Activated naive CD4-positive, alpha-beta T cell treated with anti-CD3 and anti-CD28 coated beads for 36 hours (primary cell): ENCODE measurements around the gene MBD6. TPM values are rescaled to one million over a fixed set of nuclear protein-coding genes. Genes with fewer than 3 reads are reported as not detected.
"Not testable (repeated sequence)": the region's sequence is repeated elsewhere in the genome, so short reads cannot be mapped to it uniquely, and the experiment has no call there.

ENCODE experiments used
- CTCF ChIA-PET: fragments of 350-600 bp; sonication (Branson Sonifier 250); formaldehyde crosslinking; loops from one replicate; lab custom pipeline; 2021; ENCODE audit warnings: antibody characterized with exemption; lab: Charles Lee
- DNase-seq: peaks from one replicate; pipeline ENCODE4 v3.0.0-alpha.2; 2020
- H3K27ac Mint-ChIP-seq: one replicate; pipeline ENCODE4 v1.8.0; 2021; ENCODE audit warnings: mild to moderate bottlenecking, mixed read lengths
- H3K27me3 Mint-ChIP-seq: one replicate; pipeline ENCODE4 v1.8.0; 2021; ENCODE audit warnings: low read depth, mixed read lengths
- H3K36me3 Mint-ChIP-seq: one replicate; pipeline ENCODE4 v1.8.0; 2021; ENCODE audit warnings: low read depth, mixed read lengths
- H3K4me1 Mint-ChIP-seq: one replicate; pipeline ENCODE4 v1.8.0; 2021; ENCODE audit warnings: low read depth, mixed read lengths
- H3K4me3 Mint-ChIP-seq: one replicate; pipeline ENCODE4 v1.8.0; 2021; ENCODE audit warnings: mild to moderate bottlenecking, moderate library complexity, mixed read lengths
- H3K9me3 Mint-ChIP-seq: one replicate; pipeline ENCODE4 v1.8.0; 2021; ENCODE audit warnings: mixed read lengths
- intact Hi-C: fragments of 100-400 bp; cut with micrococcal nuclease; formaldehyde crosslinking; loops from one replicate; pipeline ENCODE4 v1.15.1; 2023
- total RNA-seq, 2 experiments: library from RNA; stranded (reverse); gene quantifications; one replicate each; pipeline ENCODE4 v1.2.3, GENCODE V29; 2021

The MBD6 gene
- total RNA-seq, 2 experiments from 2014 or later: 43.5 to 45.5 TPM

DNA sequence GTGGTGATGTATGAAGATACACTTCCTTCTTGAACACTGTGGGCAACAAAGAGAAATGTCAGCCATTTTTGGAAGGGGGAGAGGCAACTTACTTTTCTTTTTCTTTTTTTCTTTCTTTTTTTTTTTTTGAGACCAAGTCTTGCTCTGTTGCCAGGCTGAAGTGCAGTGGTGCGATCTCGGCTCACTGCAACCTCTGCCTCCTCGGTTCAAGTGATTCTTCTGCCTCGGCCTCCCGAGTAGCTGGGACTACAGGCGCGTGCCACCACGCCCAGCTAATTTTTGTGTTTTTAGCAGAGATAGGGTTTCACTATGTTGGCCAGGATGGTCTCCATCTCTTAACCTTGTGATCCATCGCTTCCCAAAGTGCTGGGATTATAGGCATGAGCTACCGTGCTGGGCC lies 4.9 kb upstream of the MBD6 start:
- peaks cover 46% of the 10 kb centered on the region for H3K4me1 Mint-ChIP-seq
- H3K4me3 Mint-ChIP-seq: not testable (repeated sequence)
- CTCF ChIA-PET: interaction anchor here (1.7 kb wide), 1 partner anchor 59 kb away, joined by 4 read pairs; no protein-coding TSS in a partner anchor

DNA sequence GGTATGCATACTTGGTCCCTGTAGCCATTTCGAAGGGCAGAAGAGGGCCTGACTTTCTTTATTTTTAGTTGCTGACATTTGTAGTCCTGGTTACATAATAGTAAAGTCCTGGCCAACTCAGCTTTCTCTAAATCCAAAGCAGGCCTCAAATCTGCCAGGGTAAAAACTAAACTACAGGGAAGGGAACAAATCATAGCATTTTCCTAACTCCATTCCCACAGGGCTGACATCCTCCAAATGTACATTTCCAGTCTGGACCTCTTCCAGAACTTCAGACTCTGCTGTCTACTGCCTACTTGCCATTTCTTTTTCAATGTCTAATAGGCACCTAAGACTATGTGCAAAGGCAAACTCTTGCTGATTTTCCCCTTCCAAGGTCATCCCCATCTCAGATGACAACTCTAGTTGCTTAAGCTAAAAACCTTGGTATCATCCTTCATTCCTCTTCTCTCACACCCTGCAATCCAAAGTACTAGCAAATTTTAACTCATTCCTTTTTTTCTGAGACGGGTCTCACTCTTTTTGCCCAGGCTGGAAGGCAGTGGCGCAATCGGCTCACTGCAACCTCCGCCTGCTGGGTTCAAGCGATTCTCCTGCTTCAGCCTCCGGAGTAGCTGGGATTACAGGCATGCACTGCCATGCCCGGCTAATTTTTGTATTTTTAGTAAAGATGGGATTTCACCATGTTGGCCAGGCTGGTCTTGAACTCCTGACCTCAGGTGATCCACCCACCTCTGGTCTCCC lies 4.3 kb upstream of the MBD6 start:
- H3K9me3 Mint-ChIP-seq: no peaks in the 10 kb centered on the region
- H3K27ac Mint-ChIP-seq: peak overlapping the region; percentile 100
- H3K4me3 Mint-ChIP-seq: peak overlapping the region; percentile 97
- intact Hi-C loops: no loop called here
- peaks cover 50% of the 10 kb centered on the region for H3K4me1 Mint-ChIP-seq
- H3K27me3 Mint-ChIP-seq: no peaks in the 10 kb centered on the region
- CTCF ChIA-PET: interaction anchor here (0.6 kb wide), 1 partner anchor 70 kb away, joined by 3 read pairs; no protein-coding TSS in a partner anchor
- H3K36me3 Mint-ChIP-seq: peaks cover 57% of the 10 kb centered on the region
- no peak for DNase-seq

More for the DNA sequence above, 4.9 kb upstream of the MBD6 start:
- peak overlapping the region; percentile 100 for H3K27ac Mint-ChIP-seq
- DNase-seq, intact Hi-C loops, H3K9me3 Mint-ChIP-seq, H3K27me3 Mint-ChIP-seq: not testable (repeated sequence)
- H3K36me3 Mint-ChIP-seq: peaks cover 63% of the 10 kb centered on the region

DNA sequence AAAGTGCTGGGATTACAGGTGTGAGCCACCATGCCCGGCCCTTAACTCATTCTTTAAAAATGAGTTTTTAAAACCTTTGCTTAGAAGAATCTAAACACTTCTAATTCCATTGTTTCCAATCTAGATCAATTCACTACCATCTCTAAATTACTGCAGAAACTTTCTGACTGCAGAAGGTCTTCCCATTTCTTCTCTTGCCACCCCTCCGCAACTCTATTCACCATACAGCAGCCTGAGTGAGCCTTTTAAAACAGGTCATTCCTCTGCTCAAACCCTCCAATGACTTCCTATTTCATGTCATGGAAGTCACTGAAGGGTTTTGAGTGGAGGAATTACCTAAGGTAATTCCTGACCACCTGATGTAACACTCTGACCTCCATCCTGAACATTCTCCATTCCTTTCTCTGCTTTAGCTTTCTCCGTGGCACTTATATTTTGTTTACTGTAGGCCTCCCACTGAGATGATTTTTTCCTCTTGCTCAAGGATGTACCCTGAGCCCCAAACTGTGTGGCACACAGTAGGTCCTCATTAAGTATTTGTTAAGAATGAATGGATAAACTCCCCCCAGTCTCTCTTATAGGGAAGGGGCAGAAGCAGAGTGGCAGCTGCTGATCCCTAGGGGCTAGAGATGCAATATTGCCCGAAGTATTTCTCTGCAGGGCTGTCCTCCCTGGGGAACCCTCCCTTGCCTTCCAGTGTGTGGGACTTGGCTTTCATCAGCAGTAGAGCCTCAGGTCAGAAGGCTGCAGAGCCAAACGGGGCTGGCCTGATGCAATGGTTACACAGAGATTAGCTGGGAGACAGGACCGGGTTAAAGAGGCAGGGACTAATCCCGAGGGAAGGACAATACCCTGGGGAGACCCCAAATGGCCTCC lies 3.5 kb upstream of the MBD6 start:
- CTCF ChIA-PET: interaction anchor here (0.6 kb wide), 1 partner anchor 71 kb away, joined by 3 read pairs; no protein-coding TSS in a partner anchor
- H3K4me1 Mint-ChIP-seq: peaks cover 58% of the 10 kb centered on the region

DNA sequence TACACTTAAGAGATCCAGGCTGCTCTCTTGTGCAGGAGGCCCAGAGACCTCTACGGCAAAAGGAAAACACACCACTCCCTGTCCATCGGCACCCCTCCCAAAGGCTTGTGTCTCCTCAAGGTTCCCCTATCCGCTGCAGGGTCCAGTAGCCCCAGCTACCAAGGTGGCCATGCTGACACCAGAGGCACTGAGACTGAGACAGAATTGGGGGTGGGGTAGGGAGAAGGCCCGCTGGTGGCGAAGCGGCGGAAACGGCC lies 2.9 kb upstream of the MBD6 start:
- DNase-seq: peak; percentile 39
- Mint-ChIP-seq H3K4me3 (peak overlapping the region; percentile 97), H3K4me1 (peaks cover 63% of the 10 kb centered on the region), H3K27me3 (no peaks in the 10 kb centered on the region), H3K36me3 (peaks cover 49% of the 10 kb centered on the region), H3K9me3 (no peaks in the 10 kb centered on the region), H3K27ac (peak overlapping the region; percentile 100)
- intact Hi-C loops: loop anchor here (1.0 to 10.0 kb wide), 11 partner anchors 31 to 1185 kb away; partner anchors contain the start of genes GLI1, IL23A, MARS1 and NEMP1
- CTCF ChIA-PET: no interaction called here

More for the DNA sequence above, 3.5 kb upstream of the MBD6 start:
- H3K27me3 Mint-ChIP-seq: no peaks in the 10 kb centered on the region
- no peaks in the 10 kb centered on the region for H3K9me3 Mint-ChIP-seq
- H3K27ac Mint-ChIP-seq: peak overlapping the region; percentile 100
- peak; percentile 23 for DNase-seq
- intact Hi-C loops: no loop called here
- peak overlapping the region; percentile 97 for H3K4me3 Mint-ChIP-seq
- H3K36me3 Mint-ChIP-seq: peaks cover 53% of the 10 kb centered on the region

DNA sequence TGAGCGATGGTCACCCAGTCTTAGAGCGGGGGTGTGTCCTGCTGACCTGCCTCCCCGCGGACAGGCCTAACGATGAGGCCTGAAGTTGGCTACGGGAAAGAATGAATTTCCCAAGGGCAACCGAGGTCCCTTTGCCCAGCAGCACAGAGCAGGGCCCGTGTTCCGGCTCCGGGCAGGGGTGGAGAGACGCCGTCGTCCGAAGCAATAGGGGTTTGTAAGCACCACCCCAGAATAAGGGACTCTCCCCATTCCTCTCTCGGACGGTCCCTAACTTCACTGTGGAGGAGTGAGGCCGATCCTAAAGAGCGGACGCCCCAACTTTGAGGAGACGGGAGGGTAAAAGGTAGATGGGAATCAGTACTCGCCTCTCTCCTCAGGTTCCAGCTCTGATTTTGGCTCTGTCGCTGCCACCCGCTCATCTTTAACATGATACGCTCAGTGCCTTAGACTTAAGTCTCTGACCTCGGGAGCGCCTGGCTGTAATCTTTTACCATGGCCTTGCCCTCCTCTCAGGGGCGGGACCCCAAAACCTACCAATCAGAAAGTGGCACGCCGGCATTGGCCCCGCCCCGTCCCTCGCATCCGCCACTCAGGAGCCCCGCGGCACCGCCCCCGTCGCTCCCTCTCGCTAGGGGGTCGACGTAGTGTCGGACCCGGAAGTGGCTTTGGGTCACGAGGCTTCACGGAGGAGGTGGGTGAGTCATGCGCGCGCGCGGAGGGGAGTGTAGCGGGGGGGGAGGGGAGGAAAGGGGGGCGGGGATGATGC lies 2.4 kb upstream of the MBD6 start, which contains the start of gene DDIT3:
Gene DDIT3, minus strand, starts transcription at position 462 of the 766 bp plus-strand sequence. CDS start 3,108 bp downstream, outside the sequence.
- peak within 1 kb of the TSS; percentile 97 for H3K4me3 Mint-ChIP-seq
- H3K36me3 Mint-ChIP-seq: peaks cover 47% of the 10 kb centered on the region
- CTCF ChIA-PET: no interaction called here
- DNase-seq: peak; percentile 100
- H3K27me3 Mint-ChIP-seq: no peaks in the 10 kb centered on the region
- H3K9me3 Mint-ChIP-seq: no peaks in the 10 kb centered on the region
- peaks cover 67% of the 10 kb centered on the region for H3K4me1 Mint-ChIP-seq
- intact Hi-C loops: loop anchor here (1.0 to 10.0 kb wide), 11 partner anchors 32 to 1185 kb away; partner anchors contain the start of genes GLI1, IL23A, MARS1 and NEMP1
- peak within 1 kb of the TSS; percentile 100 for H3K27ac Mint-ChIP-seq

DNA sequence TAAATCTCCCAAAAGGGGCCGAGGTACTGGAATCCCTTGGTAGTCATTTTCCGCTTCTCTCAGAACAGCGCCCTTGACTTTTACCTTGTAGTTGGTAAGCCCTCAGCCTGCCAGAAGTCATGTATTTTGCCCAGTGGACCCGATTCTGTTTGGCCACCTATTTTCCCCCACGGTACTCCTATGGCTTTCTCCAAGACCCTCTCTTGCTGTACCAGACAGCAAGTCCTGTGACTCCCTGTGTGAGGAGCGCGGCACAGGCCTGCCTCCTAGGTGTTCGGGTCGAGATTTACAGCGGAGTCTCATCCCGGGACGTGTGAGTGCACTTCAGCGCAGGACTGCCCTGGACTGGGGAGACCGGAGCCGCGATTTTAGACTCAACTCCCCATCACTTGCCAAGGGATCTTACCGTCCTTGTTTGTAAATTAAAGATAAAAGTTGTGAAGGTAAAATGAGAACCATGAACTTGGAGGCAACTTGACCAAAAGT lies 1.1 kb upstream of the MBD6 start:
- Mint-ChIP-seq H3K4me1 (peaks cover 66% of the 10 kb centered on the region), H3K36me3 (peaks cover 38% of the 10 kb centered on the region), H3K9me3 (no peaks in the 10 kb centered on the region), H3K27ac (peak overlapping the region; percentile 100), H3K4me3 (peak overlapping the region; percentile 97), H3K27me3 (no peaks in the 10 kb centered on the region)
- peak; percentile 41 for DNase-seq
- CTCF ChIA-PET: no interaction called here
- intact Hi-C loops: loop anchor here (1.0 to 10.0 kb wide), 15 partner anchors 26 to 1187 kb away; partner anchors contain the start of genes CDK4, CTDSP2, DCTN2 and EEF1AKMT3

DNA sequence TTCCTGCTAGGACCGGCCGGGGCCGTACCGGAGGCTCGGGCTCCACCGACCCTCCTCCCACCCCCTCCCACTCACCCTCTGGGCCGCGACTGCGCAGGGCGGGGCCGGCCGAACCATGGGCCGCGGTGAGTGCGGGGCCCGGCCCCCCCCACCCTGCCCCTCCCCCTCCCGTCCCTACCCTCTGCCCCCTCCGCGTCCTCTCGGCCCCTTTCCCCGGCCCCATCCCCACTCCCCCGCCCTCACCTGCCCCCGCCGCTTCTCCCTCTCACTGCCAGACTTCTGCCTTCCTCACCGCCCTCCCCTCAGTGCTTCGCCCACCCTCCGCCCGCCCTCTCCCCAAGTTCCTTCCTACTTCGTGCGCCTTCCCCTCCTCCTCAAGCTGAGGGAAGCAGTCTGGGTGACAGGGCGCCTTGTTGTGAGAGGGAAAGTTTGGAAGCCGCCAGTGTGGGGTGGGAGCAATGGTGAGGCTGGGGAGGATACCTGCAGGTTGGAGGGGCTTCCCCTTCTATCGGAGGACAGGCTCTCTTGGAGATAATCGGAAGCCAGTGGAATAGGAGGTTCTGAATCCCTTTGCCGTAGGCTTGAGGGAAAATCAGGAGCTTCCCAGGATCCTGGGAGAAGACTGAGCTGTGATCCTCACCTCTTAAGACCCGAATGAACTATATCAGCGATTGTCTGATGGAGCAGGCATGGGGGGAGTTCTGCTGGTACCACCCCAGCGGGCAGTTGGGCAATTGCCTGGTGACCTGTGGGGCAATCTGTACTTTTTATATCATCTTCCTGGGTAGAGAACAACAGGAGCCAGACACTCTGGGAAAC lies 472 bp downstream of the MBD6 start:
- Mint-ChIP-seq H3K36me3 (peaks cover 25% of the 10 kb centered on the region), H3K4me3 (peak overlapping the region; percentile 90), H3K27me3 (no peaks in the 10 kb centered on the region), H3K27ac (peak overlapping the region; percentile 85), H3K9me3 (no peaks in the 10 kb centered on the region), H3K4me1 (peaks cover 54% of the 10 kb centered on the region)
- CTCF ChIA-PET: interaction anchor here (1.5 to 2.1 kb wide), 4 partner anchors 23 to 97 kb away, joined by 3 to 12 read pairs (median 6); partner anchors contain the start of genes GLI1 and INHBE
- intact Hi-C loops: loop anchor here (1.0 to 10.0 kb wide), 14 partner anchors 24 to 1188 kb away; partner anchors contain the start of genes CDK4, CTDSP2, DCTN2 and EEF1AKMT3
- DNase-seq: peak; percentile 60

DNA sequence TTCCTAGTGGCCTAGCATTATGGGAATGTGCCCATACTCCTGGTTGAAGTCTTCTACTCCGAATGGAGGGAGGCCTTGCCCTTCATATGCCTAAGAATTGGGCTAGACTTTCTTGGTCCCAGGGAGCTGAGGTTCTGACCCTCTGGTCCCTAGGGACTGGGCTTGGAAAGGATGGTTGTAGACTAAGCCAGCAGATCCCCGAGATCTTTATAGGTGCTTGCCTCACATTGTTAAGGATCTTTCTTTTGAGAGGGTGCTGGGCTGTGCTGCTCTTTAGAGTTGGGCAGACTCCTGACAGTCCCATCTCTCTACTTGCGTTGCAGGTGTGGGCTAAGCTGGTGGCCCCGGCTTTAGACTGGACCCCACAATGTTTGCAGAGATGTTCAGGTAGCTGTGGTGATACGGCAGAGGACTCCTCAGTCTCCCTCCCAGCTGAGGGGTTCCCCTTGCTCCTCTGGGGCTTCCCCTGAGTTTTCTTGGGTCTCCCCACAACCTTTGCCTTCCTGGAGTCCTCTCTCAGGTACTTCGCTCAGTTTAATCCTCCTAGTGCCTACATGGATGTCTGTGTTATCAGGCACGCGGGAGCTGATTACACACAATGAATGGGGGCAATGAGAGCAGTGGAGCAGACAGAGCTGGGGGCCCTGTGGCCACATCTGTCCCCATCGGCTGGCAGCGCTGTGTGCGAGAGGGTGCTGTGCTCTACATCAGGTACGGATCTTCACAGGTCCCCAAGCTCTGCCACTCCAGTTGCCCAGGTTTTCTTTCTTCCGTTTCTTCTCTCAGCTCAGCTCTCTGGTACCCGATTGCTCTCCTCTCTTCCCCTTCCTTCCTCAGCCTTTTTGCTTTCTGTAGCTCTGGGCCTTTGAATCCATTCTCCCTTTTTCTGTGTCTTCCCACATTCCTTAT lies 1.3 kb downstream of the MBD6 start:
- H3K9me3 Mint-ChIP-seq: no peaks in the 10 kb centered on the region
- peak overlapping the region; percentile 90 for H3K4me3 Mint-ChIP-seq
- peaks cover 18% of the 10 kb centered on the region for H3K36me3 Mint-ChIP-seq
- H3K4me1 Mint-ChIP-seq: peaks cover 45% of the 10 kb centered on the region
- peak overlapping the region; percentile 85 for H3K27ac Mint-ChIP-seq
- no peaks in the 10 kb centered on the region for H3K27me3 Mint-ChIP-seq
- CTCF ChIA-PET: interaction anchor here (0.9 to 2.1 kb wide), 7 partner anchors 10 to 169 kb away, joined by 3 to 12 read pairs (median 6); partner anchors contain the start of genes GLI1 and INHBE
- intact Hi-C loops: loop anchor here (1.0 to 10.0 kb wide), 7 partner anchors 97 to 1189 kb away; partner anchors contain the start of genes CTDSP2, IL23A, PAN2 and PTGES3
- DNase-seq: peak; percentile 53

DNA sequence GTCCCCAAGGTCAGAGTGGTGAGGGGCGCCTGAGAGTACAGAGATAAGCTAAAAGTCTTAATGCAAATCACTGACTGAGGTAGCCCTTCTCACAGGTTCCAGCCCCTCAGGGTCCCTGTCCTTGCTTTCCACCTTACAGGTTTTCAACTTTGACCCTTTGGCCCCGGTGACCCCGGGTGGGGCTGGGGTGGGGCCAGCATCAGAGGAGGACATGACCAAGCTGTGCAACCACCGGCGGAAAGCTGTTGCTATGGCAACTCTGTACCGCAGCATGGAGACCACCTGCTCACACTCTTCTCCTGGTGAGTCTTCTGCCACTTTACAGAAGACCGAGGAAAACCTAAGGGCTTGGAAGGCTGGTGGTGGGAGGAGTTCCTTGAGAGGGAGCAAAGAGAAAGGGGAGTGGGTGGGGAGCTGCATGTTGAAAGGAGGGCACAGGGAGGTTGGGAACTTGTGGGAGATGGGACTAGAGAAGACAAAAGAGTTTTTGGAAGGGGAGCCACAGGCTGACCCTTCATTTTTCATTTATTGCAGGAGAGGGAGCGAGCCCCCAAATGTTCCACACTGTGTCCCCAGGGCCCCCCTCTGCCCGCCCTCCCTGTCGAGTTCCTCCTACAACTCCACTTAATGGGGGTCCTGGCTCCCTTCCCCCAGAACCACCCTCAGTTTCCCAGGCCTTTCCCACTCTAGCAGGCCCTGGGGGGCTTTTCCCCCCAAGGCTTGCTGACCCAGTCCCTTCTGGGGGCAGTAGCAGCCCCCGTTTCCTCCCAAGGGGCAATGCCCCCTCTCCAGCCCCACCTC lies 2.4 kb downstream of the MBD6 start:
- Mint-ChIP-seq H3K36me3 (peaks cover 15% of the 10 kb centered on the region), H3K27me3 (no peaks in the 10 kb centered on the region), H3K4me1 (peaks cover 40% of the 10 kb centered on the region), H3K9me3 (no peaks in the 10 kb centered on the region), H3K27ac (no peak overlapping the region), H3K4me3 (no peak overlapping the region)
- CTCF ChIA-PET: interaction anchor here (0.6 to 2.1 kb wide), 8 partner anchors 9 to 168 kb away, joined by 3 to 12 read pairs (median 5); partner anchors contain the start of genes GLI1 and INHBE
- DNase-seq: no peak
- intact Hi-C loops: loop anchor here (5.0 to 10.0 kb wide), 5 partner anchors 412 to 1190 kb away; partner anchors contain the start of genes IL23A, PAN2, PTGES3 and STAT6
